ENCODE measurements around the gene LCT.

- no peak for TF ChIP-seq CTCF (IDR thresholded peaks at IDR 0.05)
- no peak for TF ChIP-seq POLR2A (IDR thresholded peaks at IDR 0.05)
These were observed 15.8 kb downstream of the LCT start for GRCh38 chr2:135821190-135821589.
